Left lobe of liver (tissue), 2 donors: ENCODE results near the gene SYT7. TPM values are rescaled to one million over a fixed set of nuclear protein-coding genes. Genes with fewer than 3 reads are reported as not detected.

Experiments used
- ATAC-seq: fragments of 200-7000 bp; cut with Tn5 transposase; one replicate; pipeline ENCODE4 v1.9.1; 2020; ENCODE audit warnings: mild to moderate bottlenecking, moderate library complexity
- DNase-seq: peaks from one replicate; pipeline ENCODE4 v3.0.0-alpha.2; 2020; ENCODE audit warnings: low spot score
- total RNA-seq: library from RNA; stranded (reverse); gene quantifications from one replicate; pipeline ENCODE4 v1.2.1, GENCODE V29; 2021
- donor health status: DM: no; HTN: no; CAD: no; lungs with moderate emphysema.
- donor health status: DM: no; HTN: yes; CAD: no.

Gene SYT7
- total RNA-seq, 1 donor from 2014 or later: 65.6 TPM

GRCh38 chr11:61586792-61587430 is 6.0 kb upstream of the SYT7 start:
- DNase-seq: no peak
- no peak for ATAC-seq

GRCh38 chr11:61585115-61585514 is 4.2 kb upstream of the SYT7 start:
- no peak for DNase-seq
- no peak for ATAC-seq

GRCh38 chr11:61581931-61582330 is 1.1 kb upstream of the SYT7 start:
- DNase-seq (no peak), ATAC-seq (no peak)

- peak; percentile 51 for DNase-seq
- ATAC-seq: no peak
These were observed 496 bp downstream of the SYT7 start for GRCh38 chr11:61580271-61580888.

GRCh38 chr11:61579676-61580270 is 1.1 kb downstream of the SYT7 start:
- ATAC-seq: no peak
- DNase-seq: no peak

- ATAC-seq: no peak
- DNase-seq: no peak
These were observed 1.8 kb downstream of the SYT7 start for GRCh38 chr11:61578819-61579675.

GRCh38 chr11:61577383-61578118 is 3.3 kb downstream of the SYT7 start:
- DNase-seq (peak; percentile 50), ATAC-seq (peak; percentile 8)

GRCh38 chr11:61575886-61576861 is 4.7 kb downstream of the SYT7 start:
- ATAC-seq: peak; percentile 83
- DNase-seq: peak; percentile 96

- ATAC-seq: no peak
- DNase-seq: no peak
These were observed 6.3 kb downstream of the SYT7 start for GRCh38 chr11:61574611-61575010.

GRCh38 chr11:61572913-61573312 is 8.0 kb downstream of the SYT7 start:
- DNase-seq (no peak), ATAC-seq (no peak)

GRCh38 chr11:61571869-61572268 is 9.0 kb downstream of the SYT7 start:
- no peak for DNase-seq
- no peak for ATAC-seq

- ATAC-seq (no peak), DNase-seq (no peak)
These were observed 9.5 kb downstream of the SYT7 start for GRCh38 chr11:61571337-61571736.

- DNase-seq: no peak
- ATAC-seq: no peak
These were observed 11.2 kb downstream of the SYT7 start for GRCh38 chr11:61569701-61570100.

GRCh38 chr11:61569018-61569417 is 11.9 kb downstream of the SYT7 start:
- no peak for ATAC-seq
- no peak for DNase-seq

GRCh38 chr11:61567286-61568061 is 13.4 kb downstream of the SYT7 start:
- peak; percentile 97 for ATAC-seq
- peak; percentile 75 for DNase-seq

GRCh38 chr11:61564936-61565696 is 15.8 kb downstream of the SYT7 start:
- DNase-seq: no peak
- ATAC-seq: no peak

GRCh38 chr11:61560751-61561150 is 20.1 kb downstream of the SYT7 start:
- DNase-seq (no peak), ATAC-seq (no peak)

GRCh38 chr11:61556621-61557020 is 24.3 kb downstream of the SYT7 start:
- no peak for ATAC-seq
- no peak for DNase-seq
